ENCODE results near the gene SRP14. TPM values are rescaled to one million over a fixed set of nuclear protein-coding genes. Genes with fewer than 3 reads are reported as not detected.
"Not testable (repeated sequence)": the region's sequence is repeated elsewhere in the genome, so short reads cannot be mapped to it uniquely, and the experiment has no call there.

SRP14 gene
- total RNA-seq, 1 experiment from 2014 or later, result 166 TPM

GRCh38 chr15:40014390-40014789, 24.6 kb downstream of the SRP14 start:
- Histone ChIP-seq H3K9me3 (ENCODE audit: control insufficient read depth, insufficient read depth, low read depth, low read length) (peaks cover 5% of the 10 kb centered on the region; the same call in 1 of the 2 replicates), H3K27ac (ENCODE audit: low read length) (no peak overlapping the region), H3K4me3 (ENCODE audit: low read depth in 2 of 2, low read length in 2 of 2) (no peak overlapping the region), H3K36me3 (ENCODE audit: control insufficient read depth, insufficient read depth, low read length) (peaks cover 2% of the 10 kb centered on the region; the same call in 1 of the 2 replicates), H3K27me3 (ENCODE audit: control insufficient read depth, insufficient read depth, low read length) (no peaks in the 10 kb centered on the region), H3K4me1 (ENCODE audit: control insufficient read depth, insufficient read depth, low read length) (no peaks in the 10 kb centered on the region)
- TF ChIP-seq SIN3A (IDR thresholded peaks at IDR 0.05; ENCODE audit: borderline replicate concordance, insufficient read depth, low read depth, low read length) (no peak), TCF7L2 (IDR thresholded peaks at IDR 0.05; ENCODE audit: low read depth, low read length) (no peak), POLR2AphosphoS5 (IDR thresholded peaks at IDR 0.05; ENCODE audit: low read depth, low read length) (no peak), REST (IDR thresholded peaks at IDR 0.05; ENCODE audit: insufficient read depth in 1 of 2, low read depth in 2 of 2, low read length in 1 of 2) (no peak)
- BruUV-seq (replicated peaks), result no TSS peak
- in situ Hi-C loops (cut with HindIII; ENCODE audit: low pct_unique_long_range_greater_than_20kb, low sequenced_read_pairs) (no loop called here), intact Hi-C loops (cut with micrococcal nuclease; ENCODE audit: unreplicated experiment) (no loop called here)
- POLR2A ChIA-PET, result no interaction called here
- DNase-seq (ENCODE audit: low read depth, low spot score), result no peak
- ATAC-seq, result no peak
- CTCF ChIA-PET, result no interaction called here

GRCh38 chr15:40013372-40013771, 25.6 kb downstream of the SRP14 start:
- H3K27me3 ChIP-seq (ENCODE audit: control insufficient read depth, insufficient read depth, low read length); ATAC-seq; CTCF ChIA-PET; POLR2A ChIA-PET; H3K9me3 ChIP-seq (ENCODE audit: control insufficient read depth, insufficient read depth, low read depth, low read length); in situ Hi-C loops (cut with HindIII; ENCODE audit: low pct_unique_long_range_greater_than_20kb, low sequenced_read_pairs); H3K36me3 ChIP-seq (ENCODE audit: control insufficient read depth, insufficient read depth, low read length); H3K27ac ChIP-seq (ENCODE audit: low read length); intact Hi-C loops (cut with micrococcal nuclease; ENCODE audit: unreplicated experiment); H3K4me3 ChIP-seq (ENCODE audit: low read depth in 2 of 2, low read length in 2 of 2); DNase-seq (ENCODE audit: low read depth, low spot score); H3K4me1 ChIP-seq (ENCODE audit: control insufficient read depth, insufficient read depth, low read length); BruUV-seq (replicated peaks): not testable (repeated sequence)

- no peak overlapping the region for H3K27ac ChIP-seq (ENCODE audit: low read length)
- CTCF ChIA-PET, result no interaction called here
Observed at GRCh38 chr15:40011303-40011702, 27.7 kb downstream of the SRP14 start.

More at GRCh38 chr15:40011303-40011702, 27.7 kb downstream of the SRP14 start:
- in situ Hi-C loops (cut with HindIII; ENCODE audit: low pct_unique_long_range_greater_than_20kb, low sequenced_read_pairs), result no loop called here
- Histone ChIP-seq H3K4me3 (ENCODE audit: low read depth in 2 of 2, low read length in 2 of 2) (no peak overlapping the region), H3K9me3 (ENCODE audit: control insufficient read depth, insufficient read depth, low read depth, low read length) (peaks cover 5% of the 10 kb centered on the region; the same call in 1 of the 2 replicates), H3K27me3 (ENCODE audit: control insufficient read depth, insufficient read depth, low read length) (no peaks in the 10 kb centered on the region), H3K4me1 (ENCODE audit: control insufficient read depth, insufficient read depth, low read length) (no peaks in the 10 kb centered on the region), H3K36me3 (ENCODE audit: control insufficient read depth, insufficient read depth, low read length) (peaks cover 11% of the 10 kb centered on the region)
- ATAC-seq (no peak), DNase-seq (ENCODE audit: low read depth, low spot score) (no peak)
- POLR2A ChIA-PET, result no interaction called here
- no peak for TF ChIP-seq REST (IDR thresholded peaks at IDR 0.05; ENCODE audit: insufficient read depth in 1 of 2, low read depth in 2 of 2, low read length in 1 of 2)
- no peak for TF ChIP-seq SIN3A (IDR thresholded peaks at IDR 0.05; ENCODE audit: borderline replicate concordance, insufficient read depth, low read depth, low read length)
- intact Hi-C loops (cut with micrococcal nuclease; ENCODE audit: unreplicated experiment), result no loop called here
- no TSS peak for BruUV-seq (replicated peaks)

Data from Panc1 (cell line).